ENCODE data around the gene ARRB1.
A peak's percentile ranks its signal among the peaks of the same experiment; 100 is the strongest.
"Not testable (repeated sequence)": the region's sequence is repeated elsewhere in the genome, so short reads cannot be mapped to it uniquely, and the experiment has no call there.

The ARRB1 gene

GRCh38 chr11:75342966-75343870 is 8.2 kb downstream of the ARRB1 start:
- no peak for DNase-seq

- no peak for DNase-seq
These were observed 9.1 kb downstream of the ARRB1 start for GRCh38 chr11:75342231-75342918.

- DNase-seq = no peak
These were observed 9.8 kb downstream of the ARRB1 start for GRCh38 chr11:75341612-75342011.

DNA sequence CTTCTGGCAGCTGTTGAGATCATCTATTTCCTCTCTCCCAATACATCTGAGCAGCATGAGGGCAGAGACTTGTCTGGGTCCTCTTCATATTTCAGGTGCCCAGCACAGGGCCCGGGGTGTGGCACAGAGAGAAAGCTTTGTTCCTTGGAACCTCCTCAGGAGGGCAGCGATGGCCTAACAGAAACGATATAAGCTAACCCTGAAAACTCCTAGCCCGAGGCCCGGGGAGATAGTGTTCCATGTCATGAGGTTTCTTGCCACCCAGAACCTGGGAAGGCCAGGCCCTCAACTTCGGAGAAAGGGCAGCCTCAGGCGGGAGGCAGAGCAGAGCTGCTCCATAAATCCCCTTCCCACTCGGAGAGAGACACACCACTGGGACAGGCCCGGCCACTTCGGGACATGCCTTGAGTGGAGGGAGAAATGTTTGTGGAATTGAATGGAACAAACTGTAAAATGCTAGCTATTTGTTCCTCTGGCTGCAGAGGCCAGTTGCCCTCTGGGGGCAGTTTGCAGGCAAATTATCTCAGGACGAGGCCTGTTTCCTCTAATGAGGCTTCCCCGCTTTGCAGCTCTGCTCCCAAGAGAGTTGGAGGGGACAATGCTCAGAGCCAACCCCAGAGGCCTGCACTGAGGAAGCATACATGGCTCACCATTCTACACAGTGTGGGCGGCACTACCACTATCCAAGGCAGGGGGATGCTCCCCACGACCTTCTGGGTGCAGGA is 11.6 kb downstream of the ARRB1 start:
- no peak for DNase-seq

DNA sequence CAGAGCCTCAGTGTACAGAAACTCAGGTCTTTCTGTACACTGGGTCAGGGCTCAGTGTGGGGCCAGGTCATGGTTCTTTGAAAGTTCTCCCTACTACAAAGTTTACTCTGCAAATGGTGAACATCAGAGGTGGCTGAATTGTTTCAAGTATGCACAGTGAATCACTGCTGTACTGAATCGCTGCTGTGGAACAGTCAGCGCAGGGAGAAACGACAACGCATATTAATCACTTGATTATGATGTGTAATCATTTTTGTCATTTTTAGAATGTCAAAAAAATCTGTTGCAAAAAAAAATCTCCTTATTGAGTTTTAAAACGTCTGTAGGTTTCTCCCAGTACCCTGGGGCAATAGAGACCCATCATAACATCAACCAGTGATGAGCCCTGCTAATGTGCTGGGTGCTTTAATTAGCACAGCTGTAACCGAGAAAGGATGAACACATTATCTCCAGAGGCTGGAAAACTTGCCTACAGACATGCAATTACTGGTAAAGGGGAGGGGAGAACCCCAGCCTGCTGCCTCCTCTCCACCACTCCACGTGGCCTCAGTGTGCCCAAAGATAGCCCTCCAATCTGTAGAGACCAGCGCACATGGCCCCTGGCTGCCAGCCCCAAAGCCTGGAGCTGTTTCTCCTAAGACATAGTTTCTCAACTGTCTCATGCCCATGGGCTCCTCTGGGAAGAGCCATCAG is 12.8 kb downstream of the ARRB1 start:
- DNase-seq = peak in 1 of 2 experiments; percentile 15

DNA sequence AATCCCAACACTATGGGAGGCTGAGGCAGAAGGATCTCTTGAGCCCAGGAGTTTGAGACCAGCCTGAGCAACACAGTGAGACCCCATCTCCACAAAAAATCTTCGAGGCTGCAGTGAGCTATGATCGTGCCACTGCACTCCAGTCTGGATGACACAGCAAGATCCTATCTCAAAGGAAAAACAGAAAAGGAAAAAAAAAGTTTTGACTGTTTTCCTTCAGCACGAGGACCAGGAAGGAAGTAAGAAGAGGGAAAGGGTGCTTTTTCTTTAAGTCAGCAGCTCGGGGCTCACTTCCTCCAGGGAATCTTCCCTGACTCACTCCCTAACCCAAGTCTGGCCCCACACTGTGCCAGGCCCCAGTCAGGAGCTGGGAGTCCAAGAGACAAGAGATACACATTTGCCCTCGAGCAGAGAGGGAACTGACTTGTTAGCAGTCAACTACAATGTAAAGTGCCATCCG is 14.2 kb downstream of the ARRB1 start:
- no peak for DNase-seq

GRCh38 chr11:75334976-75335375 is 16.5 kb downstream of the ARRB1 start:
- no peak for DNase-seq

GRCh38 chr11:75334402-75334891 is 17.0 kb downstream of the ARRB1 start:
- DNase-seq = no peak

GRCh38 chr11:75333807-75334140 is 17.7 kb downstream of the ARRB1 start:
- no peak for DNase-seq

DNA sequence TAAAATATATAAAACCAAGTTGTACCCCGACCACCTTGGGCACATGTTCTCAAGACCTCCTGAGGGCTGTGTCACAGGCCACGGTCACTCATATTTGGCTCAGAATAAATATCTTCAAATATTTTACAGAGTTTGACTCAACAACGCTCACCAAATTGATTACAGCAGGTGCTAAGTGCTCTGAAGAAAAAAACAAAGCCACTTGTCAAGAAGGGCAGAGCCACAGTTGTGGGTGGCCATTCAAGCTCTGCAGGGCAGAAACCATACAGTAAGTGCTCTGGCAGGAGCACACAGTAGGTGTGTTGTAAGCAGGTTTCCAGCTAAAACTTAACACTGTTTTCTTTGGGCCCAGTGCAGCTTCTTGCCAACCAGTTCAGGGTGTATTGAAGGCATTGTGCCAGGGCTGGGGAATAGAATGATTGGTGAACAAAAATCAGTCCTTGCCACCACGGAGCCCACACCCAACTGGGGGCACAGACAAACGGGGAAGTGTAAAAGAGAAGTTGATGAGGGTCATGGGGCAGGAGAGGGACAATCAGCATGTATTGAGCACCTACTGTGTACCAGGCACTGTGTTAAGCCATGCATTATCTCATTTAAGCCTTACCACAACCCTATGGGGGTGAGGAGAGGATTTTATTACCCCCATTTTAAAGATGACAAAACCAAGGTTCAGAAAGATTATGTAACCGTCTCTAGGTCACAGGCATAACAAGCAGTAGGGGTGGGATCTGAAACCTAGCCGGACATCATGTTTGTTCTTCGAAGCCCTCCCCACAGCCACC is 18.2 kb downstream of the ARRB1 start:
- DNase-seq = no peak

- DNase-seq = not testable (repeated sequence)
These were observed 19.7 kb downstream of the ARRB1 start for GRCh38 chr11:75331761-75332160.

DNA sequence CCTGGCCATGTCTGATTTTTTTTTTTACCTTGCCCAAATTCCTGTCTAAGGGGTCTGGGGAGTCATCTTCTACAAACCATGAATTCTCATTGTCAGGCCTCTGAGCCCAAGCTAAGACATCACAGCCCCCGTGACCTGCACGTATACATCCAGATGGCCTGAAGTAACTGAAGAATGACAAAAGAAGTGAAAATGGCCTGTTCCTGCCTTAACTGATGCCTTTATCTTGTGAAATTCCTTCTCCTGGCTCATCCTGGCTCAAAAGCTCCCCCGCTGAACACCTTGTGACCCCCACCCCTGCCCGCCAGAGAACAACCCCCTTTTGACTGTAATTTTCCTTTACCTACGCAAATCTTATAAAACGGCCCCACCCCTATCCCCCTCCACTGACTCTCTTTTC is 20.2 kb downstream of the ARRB1 start:
- DNase-seq = not testable (repeated sequence)

GRCh38 chr11:75330886-75331285 is 20.6 kb downstream of the ARRB1 start:
- not testable (repeated sequence) for DNase-seq

GRCh38 chr11:75330291-75330690 is 21.2 kb downstream of the ARRB1 start:
- DNase-seq = no peak

GRCh38 chr11:75328426-75329277 is 22.8 kb downstream of the ARRB1 start:
- DNase-seq = peak in 1 of 2 experiments; percentile 49

GRCh38 chr11:75326439-75326810 is 25.0 kb downstream of the ARRB1 start:
- DNase-seq = peak in 1 of 2 experiments; percentile 50

- DNase-seq = peak; percentile 53 to 73
These were observed 25.6 kb downstream of the ARRB1 start for GRCh38 chr11:75325713-75326438.

GRCh38 chr11:75324740-75325139 is 26.7 kb downstream of the ARRB1 start:
- DNase-seq = no peak

GRCh38 chr11:75324189-75324588 is 27.3 kb downstream of the ARRB1 start:
- DNase-seq = no peak

DNA sequence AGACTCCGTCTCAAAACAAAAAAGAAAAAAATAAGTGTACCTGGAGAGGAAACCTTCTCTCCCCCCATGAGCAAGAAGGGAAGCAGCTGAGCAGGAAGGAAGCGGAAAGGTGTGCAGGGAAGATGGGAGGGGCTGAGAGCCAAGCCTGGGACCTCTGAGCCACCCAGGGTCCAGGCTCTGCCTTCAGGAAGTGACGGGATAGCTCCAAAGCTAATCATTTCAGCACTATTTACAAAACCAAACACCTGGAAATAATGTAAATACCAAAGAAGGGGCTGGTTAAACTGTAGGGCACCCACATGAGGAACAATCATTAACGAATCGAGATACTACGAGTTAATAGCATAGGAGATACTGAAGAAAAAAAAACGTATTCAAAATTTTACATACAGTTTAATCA is 27.9 kb downstream of the ARRB1 start:
- DNase-seq = no peak

Measured in stimulated activated CD4-positive, alpha-beta T cell treated with anti-CD3 and anti-CD28 coated beads, Interleukin-4, amount 100 ng/mL, for 4 hours (primary cell).